Loucy (cell line): ENCODE data around the gene PLA2G2C.

Experiments
- H2AFZ ChIP-seq: fragments of 200-600 bp; sonication (generic); 2 replicates; pipeline ENCODE4 v1.6.0; 2016; ENCODE audit warnings: antibody characterized with exemption, mild to moderate bottlenecking, low read length, moderate library complexity
- H3F3A ChIP-seq: fragments of 200-600 bp; 2 replicates; pipeline ENCODE4 v1.6.0; 2016; ENCODE audit warnings: antibody characterized with exemption, low read depth, mild to moderate bottlenecking
- H3K27me3 ChIP-seq: fragments of 200-600 bp; sonication (generic); 2 replicates; pipeline ENCODE4 v1.6.1; 2014; ENCODE audit warnings: low read length, mild to moderate bottlenecking; ENCODE audit not compliant: insufficient read depth, poor library complexity, severe bottlenecking
- H3K36me3 ChIP-seq: fragments of 200-600 bp; sonication (generic); 2 replicates; pipeline ENCODE4 v1.6.1; 2016; ENCODE audit warnings: low read length; ENCODE audit not compliant: insufficient read depth
- H3K4me1 ChIP-seq: fragments of 200-600 bp; sonication (generic); 2 replicates; pipeline ENCODE4 v1.5.1; 2014; ENCODE audit warnings: low read length, mild to moderate bottlenecking; ENCODE audit not compliant: insufficient read depth, poor library complexity, severe bottlenecking
- H3K4me2 ChIP-seq: fragments of 200-600 bp; sonication (generic); 2 replicates; pipeline ENCODE4 v1.6.0; 2014; ENCODE audit warnings: antibody characterized with exemption, low read length, low read depth, mild to moderate bottlenecking; ENCODE audit not compliant: poor library complexity, severe bottlenecking
- H3K4me3 ChIP-seq: fragments of 200-600 bp; sonication (generic); 2 replicates; pipeline ENCODE4 v1.5.1; 2014; ENCODE audit warnings: low read length, mild to moderate bottlenecking, mixed read lengths; ENCODE audit not compliant: poor library complexity, severe bottlenecking
- H3K79me2 ChIP-seq: fragments of 200-600 bp; sonication (generic); 2 replicates; pipeline ENCODE4 v1.6.1; 2014; ENCODE audit warnings: low read length; ENCODE audit not compliant: insufficient read depth
- H3K9ac ChIP-seq: fragments of 200-600 bp; sonication (generic); 2 replicates; pipeline ENCODE4 v1.6.0; 2014; ENCODE audit warnings: mild to moderate bottlenecking, low read depth, low read length, moderate library complexity; ENCODE audit not compliant: poor library complexity, severe bottlenecking
- H3K9me2 ChIP-seq: fragments of 200-600 bp; sonication (generic); replicated peaks from 2 replicates; pipeline ENCODE4 v1.6.1; 2016; ENCODE audit warnings: low read depth, low read length, mixed read lengths
- H3K9me3 ChIP-seq: fragments of 200-600 bp; sonication (generic); 2 replicates; pipeline ENCODE4 v1.6.1; 2014; ENCODE audit warnings: mild to moderate bottlenecking, antibody characterized with exemption, low read length, low read depth; ENCODE audit not compliant: insufficient read depth
- H4K20me1 ChIP-seq: fragments of 200-600 bp; sonication (generic); 2 replicates; pipeline ENCODE4 v1.6.0; 2014; ENCODE audit warnings: antibody characterized with exemption, low read length, mild to moderate bottlenecking; ENCODE audit not compliant: insufficient read depth, poor library complexity, severe bottlenecking
- EZH2phosphoT487 ChIP-seq: fragments of 200-600 bp; IDR thresholded peaks from 2 replicates; pipeline ENCODE4 v1.6.1; 2018; ENCODE audit warnings: antibody characterized with exemption, mild to moderate bottlenecking, moderate library complexity, borderline replicate concordance
- TF ChIP-seq, protein P1 (sequence below): fragments of 200-600 bp; sonication (generic); conservative IDR thresholded peaks from 2 replicates; pipeline ENCODE4 v1.5.1; 2014; ENCODE audit warnings: mild to moderate bottlenecking, antibody characterized with exemption, low read length

The PLA2G2C gene

DNA sequence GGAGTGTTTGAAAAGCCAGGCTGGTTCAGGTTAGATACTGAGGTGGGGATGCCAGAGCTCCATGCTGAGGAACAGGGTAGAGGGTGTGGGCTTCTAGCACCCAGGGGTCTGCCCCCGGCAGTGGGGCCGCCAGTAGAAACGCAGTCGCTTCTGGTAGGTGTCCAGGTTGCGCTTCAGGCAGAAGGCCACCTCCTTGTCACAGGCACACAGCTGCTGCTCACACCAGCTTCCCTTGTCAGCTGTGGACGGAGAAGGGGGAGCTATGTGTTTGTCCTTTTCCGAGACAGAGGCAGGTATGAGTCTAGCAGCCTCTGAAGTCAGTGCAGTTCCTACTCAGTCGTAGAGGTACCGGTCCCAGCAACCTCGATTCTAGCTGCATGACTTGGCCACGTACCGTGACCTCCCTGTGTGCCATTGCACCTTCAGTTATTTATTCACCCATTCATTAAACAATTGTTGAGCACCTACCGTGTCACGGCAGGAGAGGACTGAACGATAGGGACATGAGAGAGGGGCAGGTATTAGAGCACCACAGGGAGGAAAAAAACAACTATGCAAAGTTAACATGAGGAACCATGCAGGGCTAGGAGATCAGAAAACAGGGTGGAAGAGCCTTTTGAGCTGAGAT lies 72.2 kb downstream of the PLA2G2C start:
- H3K4me2 ChIP-seq = no peak overlapping the region

More for the DNA sequence above, 72.2 kb downstream of the PLA2G2C start:
- H3K4me1 ChIP-seq = no peaks in the 10 kb centered on the region
- TF ChIP-seq, protein P1, sequence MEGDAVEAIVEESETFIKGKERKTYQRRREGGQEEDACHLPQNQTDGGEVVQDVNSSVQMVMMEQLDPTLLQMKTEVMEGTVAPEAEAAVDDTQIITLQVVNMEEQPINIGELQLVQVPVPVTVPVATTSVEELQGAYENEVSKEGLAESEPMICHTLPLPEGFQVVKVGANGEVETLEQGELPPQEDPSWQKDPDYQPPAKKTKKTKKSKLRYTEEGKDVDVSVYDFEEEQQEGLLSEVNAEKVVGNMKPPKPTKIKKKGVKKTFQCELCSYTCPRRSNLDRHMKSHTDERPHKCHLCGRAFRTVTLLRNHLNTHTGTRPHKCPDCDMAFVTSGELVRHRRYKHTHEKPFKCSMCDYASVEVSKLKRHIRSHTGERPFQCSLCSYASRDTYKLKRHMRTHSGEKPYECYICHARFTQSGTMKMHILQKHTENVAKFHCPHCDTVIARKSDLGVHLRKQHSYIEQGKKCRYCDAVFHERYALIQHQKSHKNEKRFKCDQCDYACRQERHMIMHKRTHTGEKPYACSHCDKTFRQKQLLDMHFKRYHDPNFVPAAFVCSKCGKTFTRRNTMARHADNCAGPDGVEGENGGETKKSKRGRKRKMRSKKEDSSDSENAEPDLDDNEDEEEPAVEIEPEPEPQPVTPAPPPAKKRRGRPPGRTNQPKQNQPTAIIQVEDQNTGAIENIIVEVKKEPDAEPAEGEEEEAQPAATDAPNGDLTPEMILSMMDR = no peak
- TF ChIP-seq EZH2phosphoT487 = no peak
- no peak overlapping the region for H2AFZ ChIP-seq
- no peaks in the 10 kb centered on the region for H4K20me1 ChIP-seq
- no peaks in the 10 kb centered on the region for H3K9me3 ChIP-seq
- no peak overlapping the region for H3K4me3 ChIP-seq
- no peaks in the 10 kb centered on the region for H3K9me2 ChIP-seq
- no peaks in the 10 kb centered on the region for H3K79me2 ChIP-seq
- no peak overlapping the region for H3K9ac ChIP-seq
- no peaks in the 10 kb centered on the region for H3K36me3 ChIP-seq
- H3F3A ChIP-seq = no peaks in the 10 kb centered on the region
- H3K27me3 ChIP-seq = no peaks in the 10 kb centered on the region
